ENCODE measurements around the gene RIT1.

The RIT1 gene

DNA sequence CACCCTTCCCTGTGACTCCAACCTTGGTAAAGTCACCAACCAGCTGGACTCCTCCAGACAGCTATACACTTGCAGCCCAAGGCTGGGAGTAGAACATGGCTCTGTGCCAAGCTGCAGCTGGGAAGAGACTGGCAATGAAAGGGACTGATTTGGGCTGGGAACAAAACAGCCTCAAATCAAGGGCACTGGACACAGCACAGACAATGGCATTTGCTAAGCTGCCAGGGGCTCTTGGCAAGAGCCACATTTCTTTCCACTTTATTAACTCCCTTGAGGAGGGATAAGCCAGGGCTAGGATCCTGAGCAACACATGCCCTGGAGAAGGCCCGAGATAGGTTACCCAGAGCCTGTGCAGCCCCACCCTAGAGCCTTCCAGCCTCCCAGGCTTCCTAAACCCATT, 39.8 kb downstream of the RIT1 start:
- H3K27ac Mint-ChIP-seq, result no peak overlapping the region
- no peaks in the 10 kb centered on the region for H3K9me3 Mint-ChIP-seq
- H3K36me3 Mint-ChIP-seq, result no peaks in the 10 kb centered on the region
- no peaks in the 10 kb centered on the region for H3K27me3 Mint-ChIP-seq
- DNase-seq (ENCODE audit: low spot score in 2 of 2) (no peak), ATAC-seq (ENCODE audit: low read depth) (no peak)
- H3K4me3 Mint-ChIP-seq, result no peak overlapping the region
- H3K4me1 Mint-ChIP-seq, result no peaks in the 10 kb centered on the region

DNA sequence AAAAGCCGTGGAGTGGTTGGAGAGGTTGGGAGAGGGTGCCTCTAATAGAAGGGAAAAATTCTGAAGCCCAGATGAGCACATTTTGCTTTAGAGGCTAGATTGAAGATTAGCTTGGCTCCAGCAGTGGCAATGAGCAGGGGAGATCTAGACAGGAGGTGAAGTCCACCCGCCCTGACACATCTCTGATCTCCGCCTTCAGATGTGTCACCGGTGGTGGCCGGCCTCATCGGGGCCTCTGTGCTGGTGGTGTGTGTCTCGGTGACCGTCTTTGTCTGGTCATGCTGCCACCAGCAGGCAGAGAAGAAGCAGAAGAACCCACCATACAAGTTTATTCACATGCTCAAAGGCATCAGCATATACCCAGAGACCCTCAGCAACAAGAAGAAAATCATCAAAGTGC, 43.4 kb downstream of the RIT1 start:
- ATAC-seq (ENCODE audit: low read depth) (no peak), DNase-seq (ENCODE audit: low spot score in 2 of 2) (no peak)
- no peak overlapping the region for H3K27ac Mint-ChIP-seq
- H3K36me3 Mint-ChIP-seq, result no peaks in the 10 kb centered on the region
- H3K9me3 Mint-ChIP-seq, result no peaks in the 10 kb centered on the region
- H3K4me3 Mint-ChIP-seq, result no peak overlapping the region
- no peaks in the 10 kb centered on the region for H3K4me1 Mint-ChIP-seq
- no peaks in the 10 kb centered on the region for H3K27me3 Mint-ChIP-seq

DNA sequence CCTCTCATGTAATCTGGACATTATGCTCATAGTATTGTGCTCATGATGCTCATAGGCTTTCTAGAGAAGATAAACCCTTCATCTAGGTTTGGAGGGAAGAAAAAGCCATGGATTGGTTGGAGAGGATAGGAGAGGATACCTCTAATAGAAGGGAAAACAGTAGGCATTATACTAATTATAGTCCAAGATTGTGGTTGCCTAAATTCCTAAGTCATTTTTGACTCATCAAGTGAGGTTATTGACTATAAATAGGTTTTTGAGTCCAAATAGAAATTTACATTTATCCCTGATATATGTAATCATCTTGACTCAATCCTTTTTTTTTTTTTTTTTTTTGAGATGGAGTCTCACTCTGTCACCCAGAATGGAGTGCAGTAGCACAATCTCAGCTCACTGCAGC, 46.8 kb downstream of the RIT1 start:
- H3K9me3 Mint-ChIP-seq, result no peaks in the 10 kb centered on the region
- H3K27me3 Mint-ChIP-seq, result peaks cover 12% of the 10 kb centered on the region
- H3K4me3 Mint-ChIP-seq, result no peak overlapping the region
- peaks cover 6% of the 10 kb centered on the region for H3K4me1 Mint-ChIP-seq
- DNase-seq (ENCODE audit: low spot score in 2 of 2) (no peak), ATAC-seq (ENCODE audit: low read depth) (no peak)
- H3K36me3 Mint-ChIP-seq, result no peaks in the 10 kb centered on the region
- no peak overlapping the region for H3K27ac Mint-ChIP-seq

DNA sequence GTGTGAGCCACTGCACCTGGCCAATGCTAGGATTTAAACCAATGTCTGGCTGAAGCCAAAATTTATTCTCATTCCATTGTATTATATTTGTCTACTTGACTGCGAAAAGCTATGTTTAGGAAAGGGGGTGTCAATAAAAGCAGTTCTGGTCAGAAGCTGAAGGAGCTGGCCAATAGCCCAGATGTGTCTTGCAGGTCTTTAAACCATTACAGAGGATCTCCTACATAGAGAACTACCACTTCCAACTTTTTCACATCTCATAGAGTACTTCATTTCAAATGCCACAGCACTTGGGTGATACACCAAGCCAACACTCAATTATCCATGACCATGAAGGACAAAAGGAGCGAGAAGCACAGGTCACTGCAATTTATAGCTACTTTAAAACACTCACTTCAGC, 49.3 kb downstream of the RIT1 start:
- Mint-ChIP-seq H3K9me3 (no peaks in the 10 kb centered on the region), H3K27ac (no peak overlapping the region), H3K4me3 (no peak overlapping the region), H3K4me1 (peaks cover 13% of the 10 kb centered on the region), H3K27me3 (peaks cover 12% of the 10 kb centered on the region), H3K36me3 (no peaks in the 10 kb centered on the region)
- no peak for DNase-seq (ENCODE audit: low spot score in 2 of 2)
- no peak for ATAC-seq (ENCODE audit: low read depth)

DNA sequence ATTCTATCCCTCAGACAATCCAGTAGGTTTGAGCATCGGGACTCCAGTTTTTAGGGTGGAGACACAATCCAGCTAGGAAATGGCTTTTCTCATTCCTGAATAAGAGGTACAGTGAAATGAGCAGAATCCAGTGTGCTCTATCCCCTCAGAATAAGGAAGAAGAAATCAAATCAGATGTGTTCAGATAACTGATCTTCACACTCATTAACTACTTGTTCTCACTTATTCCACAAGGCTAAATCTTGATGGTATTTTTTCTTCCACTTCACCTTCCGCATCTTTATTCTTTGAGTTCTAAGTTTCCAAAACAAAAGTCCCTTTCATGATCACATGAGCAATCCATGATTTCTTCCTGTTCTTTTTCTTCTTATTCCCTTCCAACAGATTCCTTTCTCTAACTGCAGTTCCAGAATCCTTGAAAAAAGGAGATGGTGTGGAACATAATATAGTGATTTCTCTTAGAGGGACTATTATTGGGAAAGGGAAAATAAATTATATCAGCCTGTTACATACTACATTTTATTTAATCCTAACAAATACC, 50.1 kb downstream of the RIT1 start:
- Mint-ChIP-seq H3K4me3 (no peak overlapping the region), H3K27ac (no peak overlapping the region), H3K4me1 (peaks cover 15% of the 10 kb centered on the region), H3K27me3 (peaks cover 12% of the 10 kb centered on the region), H3K9me3 (no peaks in the 10 kb centered on the region), H3K36me3 (no peaks in the 10 kb centered on the region)
- DNase-seq (ENCODE audit: low spot score in 2 of 2), result no peak
- ATAC-seq (ENCODE audit: low read depth), result no peak

DNA sequence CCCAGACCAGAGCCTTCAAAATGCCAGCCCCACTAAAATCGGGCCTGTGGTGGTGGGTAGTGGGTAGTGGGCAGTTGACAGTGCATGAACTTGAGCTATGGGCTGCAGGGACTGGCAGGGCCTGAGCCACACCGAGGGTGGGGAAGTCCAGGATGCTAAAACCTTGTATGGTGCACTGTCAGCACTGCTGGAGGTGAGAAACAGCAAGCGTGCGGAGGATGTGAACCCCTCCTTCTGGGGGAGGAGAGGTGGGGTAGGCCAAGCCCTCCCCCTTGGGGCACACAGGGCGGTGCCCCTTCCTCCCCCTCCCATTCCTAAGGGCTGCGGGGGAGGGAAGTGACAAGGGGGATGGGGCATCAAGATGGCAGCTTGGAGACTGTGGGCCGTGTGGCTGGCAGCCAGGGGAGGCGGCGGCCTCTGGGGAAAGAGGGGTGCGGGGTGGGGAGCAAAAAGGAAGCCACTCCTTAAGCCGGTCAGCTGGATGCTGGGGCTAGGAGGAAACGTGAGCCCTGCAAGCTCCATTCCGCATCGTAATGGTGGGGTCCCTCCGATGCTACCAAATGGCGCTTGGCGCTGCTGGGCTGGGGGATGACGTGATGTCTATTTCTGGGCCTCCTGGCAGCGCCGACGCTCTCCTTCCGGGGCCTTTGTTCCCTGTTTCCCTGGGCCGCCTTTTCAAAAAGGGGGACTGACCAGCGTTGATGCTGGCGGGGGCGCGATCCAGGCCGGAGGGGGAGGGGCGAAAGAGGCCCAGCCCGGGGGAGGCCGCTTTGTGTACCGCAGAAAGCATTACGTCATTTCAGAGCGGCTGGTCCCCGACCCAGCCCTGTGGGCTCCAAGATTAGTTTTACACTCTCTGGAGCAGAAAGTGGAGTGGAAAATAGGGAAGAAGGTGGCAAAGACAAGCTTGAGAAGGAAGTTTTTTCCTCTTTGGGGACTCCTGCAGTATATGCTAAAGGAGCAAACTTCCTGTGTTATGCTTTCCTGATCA, 51.0 kb downstream of the RIT1 start:
- DNase-seq (ENCODE audit: low spot score in 2 of 2), result peak; percentile 7 to 29
- Mint-ChIP-seq H3K27ac (peak overlapping the region; percentile 87), H3K9me3 (no peaks in the 10 kb centered on the region), H3K4me1 (peaks cover 15% of the 10 kb centered on the region), H3K4me3 (peak overlapping the region; percentile 91), H3K36me3 (peaks cover under 1% of the 10 kb centered on the region), H3K27me3 (peaks cover 12% of the 10 kb centered on the region)
- ATAC-seq (ENCODE audit: low read depth), result no peak

DNA sequence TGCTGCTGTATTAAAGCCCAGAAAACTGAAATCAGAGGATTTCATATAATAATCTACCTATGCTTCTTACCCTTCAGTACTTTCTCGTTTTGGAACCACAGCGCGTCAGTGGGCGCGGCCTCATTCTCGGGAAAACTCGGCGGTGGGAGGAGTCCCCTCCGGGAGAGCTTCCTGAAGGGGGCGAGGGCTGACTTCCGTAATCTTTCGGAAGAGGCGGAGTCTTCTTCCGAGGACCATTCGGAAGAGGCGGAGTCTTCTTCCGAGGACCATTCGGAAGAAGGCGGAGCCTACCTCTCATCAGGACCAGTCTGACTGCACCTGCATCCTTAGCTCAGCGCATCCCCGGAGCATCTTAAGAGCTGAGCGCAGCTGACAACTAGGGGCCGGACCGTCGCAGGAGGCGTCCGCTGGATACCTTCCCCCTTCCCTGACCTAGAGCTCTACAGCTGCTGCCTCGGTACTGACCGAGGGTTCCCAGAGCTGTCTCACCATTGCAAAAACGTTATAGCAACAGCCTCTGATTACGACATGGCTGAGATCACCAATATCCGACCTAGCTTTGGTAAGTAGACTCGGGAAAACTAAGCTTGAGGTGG, 51.8 kb downstream of the RIT1 start, which contains the start of gene SYT11:
Gene SYT11 (plus strand): TSS at position 334 of the 596 bp plus-strand sequence. CDS start 195 bp downstream, at position 529.
- H3K27me3 Mint-ChIP-seq, result peaks cover 12% of the 10 kb centered on the region
- H3K27ac Mint-ChIP-seq, result peak within 1 kb of the TSS; percentile 87
- H3K4me3 Mint-ChIP-seq, result peak within 1 kb of the TSS; percentile 91
- ATAC-seq (ENCODE audit: low read depth) (peak; percentile 79), DNase-seq (ENCODE audit: low spot score in 2 of 2) (peak; percentile 74 to 81)
- H3K36me3 Mint-ChIP-seq, result peaks cover 5% of the 10 kb centered on the region
- no peaks in the 10 kb centered on the region for H3K9me3 Mint-ChIP-seq
- peaks cover 15% of the 10 kb centered on the region for H3K4me1 Mint-ChIP-seq

DNA sequence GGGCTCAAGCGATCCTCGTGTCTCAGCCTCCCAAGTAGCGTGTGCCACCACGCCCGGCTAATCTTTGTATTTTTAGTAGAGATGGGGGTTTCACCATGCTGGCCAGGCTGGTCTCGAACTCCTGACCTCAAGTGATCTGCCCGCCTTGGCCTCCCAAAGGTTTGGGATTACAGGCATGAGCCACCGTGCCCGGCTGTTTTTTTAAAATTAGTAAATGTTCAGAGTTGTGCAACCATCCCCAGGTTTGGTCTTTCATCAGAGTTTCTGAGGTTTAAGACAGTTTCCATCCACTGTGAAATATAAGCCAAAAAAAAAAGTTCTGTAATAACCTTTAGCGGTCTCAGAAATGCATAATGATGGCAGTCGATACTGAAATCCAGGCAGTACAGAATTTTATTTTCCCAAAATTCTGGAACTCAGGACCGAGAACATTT, 52.3 kb downstream of the RIT1 start:
- H3K4me3 Mint-ChIP-seq, result peak overlapping the region; percentile 91
- H3K27me3 Mint-ChIP-seq, result peaks cover 12% of the 10 kb centered on the region
- H3K36me3 Mint-ChIP-seq, result peaks cover 5% of the 10 kb centered on the region
- no peak for ATAC-seq (ENCODE audit: low read depth)
- H3K4me1 Mint-ChIP-seq, result peaks cover 15% of the 10 kb centered on the region
- H3K9me3 Mint-ChIP-seq, result no peaks in the 10 kb centered on the region
- peak; percentile 15 to 18 for DNase-seq (ENCODE audit: low spot score in 2 of 2)
- peak overlapping the region; percentile 87 for H3K27ac Mint-ChIP-seq

DNA sequence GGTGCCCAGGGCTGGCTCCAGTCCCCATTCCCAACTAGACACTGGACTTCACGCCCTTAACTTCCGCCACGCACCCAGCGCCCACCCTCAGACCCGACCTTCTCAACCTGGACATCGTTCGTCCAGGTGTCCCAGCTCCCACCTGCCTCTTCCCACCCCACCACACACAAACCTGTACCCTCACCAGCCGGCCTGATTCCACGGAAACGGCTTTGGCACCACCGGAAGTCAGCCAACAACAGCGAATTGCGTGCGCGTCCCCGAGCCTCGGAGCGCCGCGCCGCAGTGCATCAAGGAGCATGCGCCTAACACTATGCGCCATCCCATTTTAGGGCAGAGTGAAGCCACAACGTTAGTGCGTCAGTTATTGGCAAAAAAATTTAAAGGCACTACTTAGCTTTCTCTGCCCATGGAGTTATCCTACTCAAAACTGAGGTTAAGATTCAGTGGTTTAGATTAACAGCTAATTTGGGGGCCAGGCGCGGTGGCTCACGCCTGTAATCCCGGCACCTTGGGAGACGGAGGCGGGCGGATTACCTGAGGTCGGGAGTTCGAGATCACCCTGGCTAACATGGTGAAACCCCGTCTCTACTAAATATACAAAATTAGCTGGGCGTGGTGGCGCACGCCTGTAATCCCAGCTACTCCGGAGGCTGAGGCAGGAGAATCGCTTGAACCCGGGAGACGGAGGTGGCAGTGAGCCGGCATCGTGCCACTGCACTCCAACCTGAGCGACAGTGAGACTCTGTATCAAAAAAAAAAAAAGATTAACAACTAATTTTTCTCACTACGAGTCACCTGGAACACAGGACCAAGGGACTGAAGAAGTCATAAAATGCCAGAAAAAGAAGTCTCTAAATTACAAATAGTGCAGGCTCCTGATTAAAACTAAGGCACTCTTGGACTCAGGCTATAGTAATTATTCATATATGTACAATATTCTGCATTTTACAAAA, 53.9 kb downstream of the RIT1 start, which contains the start of gene GON4L:
Gene GON4L (minus strand): TSS at position 240 of the 956 bp plus-strand sequence. CDS start 3,434 bp downstream, outside the sequence.
- DNase-seq (ENCODE audit: low spot score in 2 of 2) (peak; percentile 67 to 77), ATAC-seq (ENCODE audit: low read depth) (peak; percentile 70)
- H3K9me3 Mint-ChIP-seq, result no peaks in the 10 kb centered on the region
- peak within 1 kb of the TSS; percentile 98 for H3K27ac Mint-ChIP-seq
- H3K4me1 Mint-ChIP-seq, result peaks cover 18% of the 10 kb centered on the region
- peak within 1 kb of the TSS; percentile 100 for H3K4me3 Mint-ChIP-seq
- peaks cover 9% of the 10 kb centered on the region for H3K27me3 Mint-ChIP-seq
- peaks cover 17% of the 10 kb centered on the region for H3K36me3 Mint-ChIP-seq

DNA sequence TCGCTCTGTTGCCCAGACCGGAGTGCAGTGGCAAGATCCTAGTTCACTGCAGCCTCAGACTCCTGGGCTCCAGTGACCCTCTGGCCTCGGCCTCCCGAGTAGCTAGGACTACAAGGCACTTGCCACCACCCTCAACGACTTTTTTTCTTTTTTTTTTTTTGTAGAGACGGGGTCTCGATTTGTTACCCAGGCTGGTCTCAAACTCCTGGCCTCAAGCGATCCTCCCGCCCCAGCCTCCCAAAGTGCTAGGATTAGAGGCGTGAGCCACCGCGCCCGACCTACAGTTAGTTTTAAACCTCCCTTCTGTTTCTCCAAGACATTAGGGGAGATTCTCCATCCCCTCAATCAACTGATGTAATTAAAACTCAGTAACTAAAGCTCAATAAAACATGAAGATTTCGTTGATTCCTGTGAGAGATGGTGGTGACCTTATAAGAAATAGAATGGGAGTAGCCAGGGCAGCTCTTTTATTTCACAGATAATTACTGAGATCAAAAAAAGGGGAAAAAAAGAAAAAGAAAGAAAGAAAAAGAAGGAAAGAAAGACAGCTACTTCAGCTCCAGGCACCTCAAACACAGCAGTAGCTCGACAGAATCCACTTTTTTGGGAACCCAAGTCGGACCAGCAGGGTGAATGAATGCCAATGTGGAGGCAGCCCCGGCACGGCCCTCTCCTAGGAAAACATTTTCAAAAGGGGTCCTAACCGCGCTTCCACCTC, 54.7 kb downstream of the RIT1 start:
- peaks cover 20% of the 10 kb centered on the region for H3K36me3 Mint-ChIP-seq
- H3K27ac Mint-ChIP-seq, result peak overlapping the region; percentile 98
- ATAC-seq (ENCODE audit: low read depth), result no peak
- H3K9me3 Mint-ChIP-seq, result no peaks in the 10 kb centered on the region
- peaks cover 21% of the 10 kb centered on the region for H3K4me1 Mint-ChIP-seq
- DNase-seq (ENCODE audit: low spot score in 2 of 2), result no peak
- H3K27me3 Mint-ChIP-seq, result peaks cover 5% of the 10 kb centered on the region
- H3K4me3 Mint-ChIP-seq, result peak overlapping the region; percentile 100

DNA sequence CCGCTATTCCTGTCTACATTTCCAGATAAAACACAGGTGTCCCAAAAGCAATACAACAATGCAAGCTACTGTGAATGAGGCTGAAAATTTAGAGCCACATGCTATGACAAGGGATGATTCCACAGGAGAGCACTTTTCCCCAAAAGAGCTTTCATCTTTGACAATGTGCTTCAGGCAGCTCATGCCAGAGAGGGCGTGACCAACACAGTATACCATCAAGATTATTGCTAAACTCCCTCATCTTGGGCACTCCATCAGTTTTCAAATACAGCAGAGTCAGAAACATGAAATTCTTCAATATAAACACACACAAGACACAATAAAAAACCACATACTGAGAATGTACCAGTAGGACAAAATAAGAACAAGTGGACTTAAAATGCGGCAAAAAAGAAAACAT, 60.8 kb downstream of the RIT1 start:
- no peak for DNase-seq (ENCODE audit: low spot score in 2 of 2)
- H3K4me1 Mint-ChIP-seq, result peaks cover 17% of the 10 kb centered on the region
- no peak for ATAC-seq (ENCODE audit: low read depth)
- H3K36me3 Mint-ChIP-seq, result peaks cover 29% of the 10 kb centered on the region
- H3K27me3 Mint-ChIP-seq, result no peaks in the 10 kb centered on the region
- H3K27ac Mint-ChIP-seq, result no peak overlapping the region
- no peaks in the 10 kb centered on the region for H3K9me3 Mint-ChIP-seq
- H3K4me3 Mint-ChIP-seq, result no peak overlapping the region

DNA sequence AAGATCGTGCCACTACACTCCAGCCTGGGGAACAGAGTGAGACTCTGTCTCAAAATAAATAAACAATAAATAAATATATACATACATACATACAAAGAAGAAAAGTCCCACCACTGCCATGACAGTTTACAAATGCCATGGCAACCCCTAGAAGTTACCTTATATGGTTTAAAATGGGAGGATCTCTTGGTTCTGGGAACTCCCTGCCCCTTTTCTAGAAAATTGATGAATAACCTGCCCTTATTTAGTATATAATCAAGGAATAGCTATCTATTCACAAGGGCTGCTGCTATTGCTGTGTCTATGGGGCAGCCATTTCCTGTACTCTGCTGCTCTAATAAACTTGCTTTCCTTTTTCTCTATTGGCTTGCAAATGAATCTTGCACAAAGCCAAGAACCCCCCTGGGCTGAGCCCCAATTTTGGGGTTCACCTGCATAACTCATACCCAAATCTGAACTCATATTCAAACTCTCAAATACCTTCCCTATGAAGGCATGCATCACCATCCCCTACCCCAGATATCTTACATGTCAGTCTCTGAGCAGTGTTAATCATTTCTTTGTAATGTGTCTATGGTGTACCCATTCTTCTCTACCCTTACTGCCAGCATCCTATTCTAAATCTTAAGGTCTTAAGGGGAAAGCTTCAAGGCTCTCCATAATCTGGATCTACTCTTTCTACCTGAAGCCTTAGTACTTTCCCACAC, 63.2 kb downstream of the RIT1 start:
- no peak for DNase-seq (ENCODE audit: low spot score in 2 of 2)
- no peak for ATAC-seq (ENCODE audit: low read depth)
- H3K27ac Mint-ChIP-seq, result peak overlapping the region; percentile 40
- peaks cover 31% of the 10 kb centered on the region for H3K4me1 Mint-ChIP-seq
- no peaks in the 10 kb centered on the region for H3K27me3 Mint-ChIP-seq
- H3K9me3 Mint-ChIP-seq, result no peaks in the 10 kb centered on the region
- H3K4me3 Mint-ChIP-seq, result no peak overlapping the region
- H3K36me3 Mint-ChIP-seq, result peaks cover 26% of the 10 kb centered on the region

All from memory B cell (primary cell).